GM23338 (cell line): ENCODE results near the gene ADH6. TPM values are rescaled to one million over a fixed set of nuclear protein-coding genes. Genes with fewer than 3 reads are reported as not detected.

Experiments
- ATAC-seq: fragments of 200-7000 bp; cut with Tn5 transposase; 3 replicates; pipeline ENCODE4 v1.9.1; 2020
- DNase-seq: peaks from one replicate; pipeline ENCODE4 v3.0.0-alpha.2; 2015; ENCODE audit warnings: low spot score
- H2AFZ ChIP-seq: fragments of 200-600 bp; sonication (generic); 2 replicates; pipeline ENCODE4 v1.8.0; 2016; ENCODE audit warnings: antibody characterized with exemption, mild to moderate bottlenecking, moderate library complexity
- H3F3A ChIP-seq: fragments of 200-600 bp; sonication (generic); replicated peaks from 2 replicates; pipeline ENCODE4 v1.8.0; 2017; ENCODE audit warnings: antibody characterized with exemption, mixed run types, low read depth
- H3K27ac ChIP-seq: fragments of 200-600 bp; sonication (generic); 2 replicates; pipeline ENCODE4 v1.6.1; 2016; ENCODE audit warnings: low read depth
- H3K27me3 ChIP-seq: fragments of 200-600 bp; sonication (generic); 2 replicates; pipeline ENCODE4 v1.8.0; 2016; ENCODE audit warnings: mild to moderate bottlenecking, mixed run types, moderate library complexity; ENCODE audit not compliant: insufficient read depth
- H3K36me3 ChIP-seq: fragments of 200-600 bp; sonication (generic); 2 replicates; pipeline ENCODE4 v1.8.0; 2016; ENCODE audit warnings: mild to moderate bottlenecking; ENCODE audit not compliant: insufficient read depth
- H3K4me1 ChIP-seq: fragments of 200-600 bp; sonication (generic); 2 replicates; pipeline ENCODE4 v1.8.0; 2016; ENCODE audit warnings: mild to moderate bottlenecking, moderate library complexity; ENCODE audit not compliant: insufficient read depth
- H3K4me2 ChIP-seq: fragments of 200-600 bp; sonication (generic); 2 replicates; pipeline ENCODE4 v1.7.1; 2017; ENCODE audit warnings: mixed run types
- H3K4me3 ChIP-seq: fragments of 200-600 bp; sonication (generic); 2 replicates; pipeline ENCODE4 v1.6.1; 2016; ENCODE audit warnings: mixed run types
- H3K79me2 ChIP-seq: fragments of 200-600 bp; sonication (generic); replicated peaks from 2 replicates; pipeline ENCODE4 v1.8.0; 2017; ENCODE audit warnings: mild to moderate bottlenecking; ENCODE audit not compliant: insufficient read depth
- H3K9me2 ChIP-seq: fragments of 200-600 bp; sonication (generic); 2 replicates; pipeline ENCODE4 v1.8.0; 2017; ENCODE audit not compliant: insufficient read depth
- H4K20me1 ChIP-seq: fragments of 200-600 bp; sonication (generic); replicated peaks from 2 replicates; pipeline ENCODE4 v1.8.0; 2017; ENCODE audit warnings: mild to moderate bottlenecking; ENCODE audit not compliant: insufficient read depth
- H3K27ac Mint-ChIP-seq: 2 replicates; pipeline ENCODE4 v1.8.0; 2020; ENCODE audit warnings: inconsistent platforms, mild to moderate bottlenecking, moderate library complexity, mixed read lengths
- H3K27me3 Mint-ChIP-seq: 3 replicates; pipeline ENCODE4 v1.8.0; 2022; ENCODE audit warnings: low read depth, mild to moderate bottlenecking, moderate library complexity, mixed read lengths, inconsistent platforms; ENCODE audit not compliant: insufficient read depth, poor library complexity
- H3K36me3 Mint-ChIP-seq: 3 replicates; pipeline ENCODE4 v1.8.0; 2021; ENCODE audit warnings: low read depth, mild to moderate bottlenecking, inconsistent platforms, moderate library complexity, mixed read lengths
- H3K4me1 Mint-ChIP-seq: 3 replicates; pipeline ENCODE4 v1.8.0; 2020; ENCODE audit warnings: mild to moderate bottlenecking, inconsistent platforms, mixed read lengths
- H3K4me3 Mint-ChIP-seq: 3 replicates; pipeline ENCODE4 v1.8.0; 2021; ENCODE audit warnings: moderate library complexity, mild to moderate bottlenecking, inconsistent platforms, mixed read lengths
- H3K9me3 Mint-ChIP-seq: 3 replicates; pipeline ENCODE4 v1.8.0; 2020; ENCODE audit warnings: moderate library complexity, mild to moderate bottlenecking, inconsistent platforms, mixed read lengths
- CREB1 ChIP-seq: fragments of 250-450 bp; sonication (Bioruptor Pico); IDR thresholded peaks from 2 replicates; pipeline ENCODE4 v1.5.0; 2020; ENCODE audit warnings: low read depth, mild to moderate bottlenecking, moderate library complexity
- EZH2phosphoT487 ChIP-seq: fragments of 200-600 bp; sonication (generic); IDR thresholded peaks from one replicate; pipeline ENCODE4 v1.8.1; 2018; ENCODE audit warnings: antibody characterized with exemption; ENCODE audit not compliant: unreplicated experiment
- NANOG ChIP-seq: IDR thresholded peaks from 2 replicates; pipeline ENCODE4 v1.6.1; 2016; ENCODE audit warnings: antibody characterized with exemption, borderline replicate concordance
- STAT1 ChIP-seq: IDR thresholded peaks from one replicate; pipeline ENCODE4 v1.6.1; 2016; ENCODE audit warnings: antibody characterized with exemption; ENCODE audit not compliant: unreplicated experiment
- ZNF114 ChIP-seq: fragments of 250-450 bp; sonication (Bioruptor Pico); IDR thresholded peaks from 2 replicates; pipeline ENCODE4 v1.5.0; 2020; ENCODE audit warnings: mild to moderate bottlenecking, moderate library complexity
- ZNF331 ChIP-seq: fragments of 250-450 bp; sonication (Bioruptor Pico); IDR thresholded peaks from 2 replicates; pipeline ENCODE4 v1.5.0; 2020; ENCODE audit warnings: low read depth, mild to moderate bottlenecking, moderate library complexity
- polyA plus RNA-seq: library from polyadenylated mRNA; unstranded; fragments of >200 nt; fragmentation: Nextera tagmentation; extraction: Ambion mirVana; gene quantifications from 2 replicates; pipeline ENCODE4 v1.2.1, GENCODE V29; 2016
- total RNA-seq: library from RNA; depleted of rRNA; stranded (reverse); fragments of >200 nt; shearing (Covaris generic); gene quantifications from 2 replicates; pipeline ENCODE4 v1.2.3, GENCODE V29; 2014
- TF ChIP-seq, protein P1 (sequence below): fragments of 250-450 bp; sonication (Bioruptor Pico); IDR thresholded peaks from 2 replicates; pipeline ENCODE4 v1.5.0; 2020; ENCODE audit warnings: mild to moderate bottlenecking, moderate library complexity
- TF ChIP-seq, protein P2 (sequence below), 2 experiments: fragments of 200-600 bp in 1 of 2; sonication (generic) in 1 of 2; conservative IDR thresholded peaks; 2 replicates each; pipeline versions ENCODE4 v1.5.1 to v1.6.1; 2016 to 2017; ENCODE audit warnings: antibody characterized with exemption in 2 of 2, low read depth in 2 of 2, mild to moderate bottlenecking in 2 of 2, moderate library complexity in 1 of 2
- TF ChIP-seq, protein P3 (sequence below): IDR thresholded peaks from one replicate; pipeline ENCODE4 v1.6.1; 2018; ENCODE audit warnings: antibody characterized with exemption; ENCODE audit not compliant: unreplicated experiment
- TF ChIP-seq, protein P4 (sequence below): IDR thresholded peaks from 2 replicates; pipeline ENCODE4 v1.6.1; 2016; ENCODE audit warnings: antibody characterized with exemption

Gene ADH6
- total and polyA plus RNA-seq, 2 experiments from 2014 or later = 0.58 TPM; not detected in 1

DNA sequence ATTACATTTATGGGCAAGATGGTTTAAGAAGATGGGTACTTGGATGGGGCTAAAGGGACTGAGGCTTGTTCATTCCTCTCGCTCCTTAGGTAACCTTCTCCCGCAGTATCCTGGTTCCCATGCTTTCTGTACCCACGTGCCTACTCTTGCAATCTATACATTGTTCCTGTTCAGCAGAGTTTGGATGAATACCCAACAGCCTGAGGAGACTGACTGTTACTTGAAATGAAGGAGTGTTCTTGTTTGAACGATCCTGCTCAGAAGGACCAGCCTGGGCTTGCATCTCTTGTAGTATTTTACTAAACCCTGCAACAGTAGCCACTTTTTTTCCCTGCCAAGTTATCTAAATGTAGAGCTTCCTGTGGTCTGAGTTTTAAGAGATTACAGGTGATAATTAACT lies 33.7 kb upstream of the ADH6 start:
- Histone ChIP-seq H4K20me1 (no peaks in the 10 kb centered on the region), H3K4me2 (no peak overlapping the region), H3K9me2 (no peaks in the 10 kb centered on the region), H3K4me1 (no peaks in the 10 kb centered on the region), H3F3A (no peaks in the 10 kb centered on the region), H3K79me2 (no peaks in the 10 kb centered on the region), H2AFZ (no peak overlapping the region), H3K36me3 (no peaks in the 10 kb centered on the region), H3K4me3 (no peak overlapping the region), H3K27me3 (no peaks in the 10 kb centered on the region), H3K27ac (no peak overlapping the region)
- H3K27ac Mint-ChIP-seq = no peak overlapping the region
- H3K4me1 Mint-ChIP-seq = no peaks in the 10 kb centered on the region
- peaks cover 3% of the 10 kb centered on the region; the same call in 2 of the 3 replicates for H3K36me3 Mint-ChIP-seq
- DNase-seq (no peak), ATAC-seq (no peak)
- H3K4me3 Mint-ChIP-seq = no peak overlapping the region
- peaks cover 24% of the 10 kb centered on the region for H3K9me3 Mint-ChIP-seq
- peaks cover 3% of the 10 kb centered on the region for H3K27me3 Mint-ChIP-seq
- TF ChIP-seq CREB1 = no peak
- TF ChIP-seq, protein P1, sequence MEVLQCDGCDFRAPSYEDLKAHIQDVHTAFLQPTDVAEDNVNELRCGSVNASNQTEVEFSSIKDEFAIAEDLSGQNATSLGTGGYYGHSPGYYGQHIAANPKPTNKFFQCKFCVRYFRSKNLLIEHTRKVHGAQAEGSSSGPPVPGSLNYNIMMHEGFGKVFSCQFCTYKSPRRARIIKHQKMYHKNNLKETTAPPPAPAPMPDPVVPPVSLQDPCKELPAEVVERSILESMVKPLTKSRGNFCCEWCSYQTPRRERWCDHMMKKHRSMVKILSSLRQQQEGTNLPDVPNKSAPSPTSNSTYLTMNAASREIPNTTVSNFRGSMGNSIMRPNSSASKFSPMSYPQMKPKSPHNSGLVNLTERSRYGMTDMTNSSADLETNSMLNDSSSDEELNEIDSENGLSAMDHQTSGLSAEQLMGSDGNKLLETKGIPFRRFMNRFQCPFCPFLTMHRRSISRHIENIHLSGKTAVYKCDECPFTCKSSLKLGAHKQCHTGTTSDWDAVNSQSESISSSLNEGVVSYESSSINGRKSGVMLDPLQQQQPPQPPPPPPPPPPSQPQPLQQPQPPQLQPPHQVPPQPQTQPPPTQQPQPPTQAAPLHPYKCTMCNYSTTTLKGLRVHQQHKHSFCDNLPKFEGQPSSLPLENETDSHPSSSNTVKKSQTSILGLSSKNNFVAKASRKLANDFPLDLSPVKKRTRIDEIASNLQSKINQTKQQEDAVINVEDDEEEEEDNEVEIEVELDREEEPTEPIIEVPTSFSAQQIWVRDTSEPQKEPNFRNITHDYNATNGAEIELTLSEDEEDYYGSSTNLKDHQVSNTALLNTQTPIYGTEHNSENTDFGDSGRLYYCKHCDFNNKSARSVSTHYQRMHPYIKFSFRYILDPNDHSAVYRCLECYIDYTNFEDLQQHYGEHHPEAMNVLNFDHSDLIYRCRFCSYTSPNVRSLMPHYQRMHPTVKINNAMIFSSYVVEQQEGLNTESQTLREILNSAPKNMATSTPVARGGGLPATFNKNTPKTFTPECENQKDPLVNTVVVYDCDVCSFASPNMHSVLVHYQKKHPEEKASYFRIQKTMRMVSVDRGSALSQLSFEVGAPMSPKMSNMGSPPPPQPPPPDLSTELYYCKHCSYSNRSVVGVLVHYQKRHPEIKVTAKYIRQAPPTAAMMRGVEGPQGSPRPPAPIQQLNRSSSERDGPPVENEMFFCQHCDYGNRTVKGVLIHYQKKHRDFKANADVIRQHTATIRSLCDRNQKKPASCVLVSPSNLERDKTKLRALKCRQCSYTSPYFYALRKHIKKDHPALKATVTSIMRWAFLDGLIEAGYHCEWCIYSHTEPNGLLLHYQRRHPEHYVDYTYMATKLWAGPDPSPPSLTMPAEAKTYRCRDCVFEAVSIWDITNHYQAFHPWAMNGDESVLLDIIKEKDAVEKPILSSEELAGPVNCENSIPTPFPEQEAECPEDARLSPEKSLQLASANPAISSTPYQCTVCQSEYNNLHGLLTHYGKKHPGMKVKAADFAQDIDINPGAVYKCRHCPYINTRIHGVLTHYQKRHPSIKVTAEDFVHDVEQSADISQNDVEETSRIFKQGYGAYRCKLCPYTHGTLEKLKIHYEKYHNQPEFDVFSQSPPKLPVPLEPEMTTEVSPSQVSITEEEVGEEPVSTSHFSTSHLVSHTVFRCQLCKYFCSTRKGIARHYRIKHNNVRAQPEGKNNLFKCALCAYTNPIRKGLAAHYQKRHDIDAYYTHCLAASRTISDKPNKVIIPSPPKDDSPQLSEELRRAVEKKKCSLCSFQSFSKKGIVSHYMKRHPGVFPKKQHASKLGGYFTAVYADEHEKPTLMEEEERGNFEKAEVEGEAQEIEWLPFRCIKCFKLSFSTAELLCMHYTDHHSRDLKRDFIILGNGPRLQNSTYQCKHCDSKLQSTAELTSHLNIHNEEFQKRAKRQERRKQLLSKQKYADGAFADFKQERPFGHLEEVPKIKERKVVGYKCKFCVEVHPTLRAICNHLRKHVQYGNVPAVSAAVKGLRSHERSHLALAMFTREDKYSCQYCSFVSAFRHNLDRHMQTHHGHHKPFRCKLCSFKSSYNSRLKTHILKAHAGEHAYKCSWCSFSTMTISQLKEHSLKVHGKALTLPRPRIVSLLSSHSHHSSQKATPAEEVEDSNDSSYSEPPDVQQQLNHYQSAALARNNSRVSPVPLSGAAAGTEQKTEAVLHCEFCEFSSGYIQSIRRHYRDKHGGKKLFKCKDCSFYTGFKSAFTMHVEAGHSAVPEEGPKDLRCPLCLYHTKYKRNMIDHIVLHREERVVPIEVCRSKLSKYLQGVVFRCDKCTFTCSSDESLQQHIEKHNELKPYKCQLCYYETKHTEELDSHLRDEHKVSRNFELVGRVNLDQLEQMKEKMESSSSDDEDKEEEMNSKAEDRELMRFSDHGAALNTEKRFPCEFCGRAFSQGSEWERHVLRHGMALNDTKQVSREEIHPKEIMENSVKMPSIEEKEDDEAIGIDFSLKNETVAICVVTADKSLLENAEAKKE = no peak
- no peak for TF ChIP-seq ZNF331 (CRISPR knock-in tag)
- TF ChIP-seq, protein P2, sequence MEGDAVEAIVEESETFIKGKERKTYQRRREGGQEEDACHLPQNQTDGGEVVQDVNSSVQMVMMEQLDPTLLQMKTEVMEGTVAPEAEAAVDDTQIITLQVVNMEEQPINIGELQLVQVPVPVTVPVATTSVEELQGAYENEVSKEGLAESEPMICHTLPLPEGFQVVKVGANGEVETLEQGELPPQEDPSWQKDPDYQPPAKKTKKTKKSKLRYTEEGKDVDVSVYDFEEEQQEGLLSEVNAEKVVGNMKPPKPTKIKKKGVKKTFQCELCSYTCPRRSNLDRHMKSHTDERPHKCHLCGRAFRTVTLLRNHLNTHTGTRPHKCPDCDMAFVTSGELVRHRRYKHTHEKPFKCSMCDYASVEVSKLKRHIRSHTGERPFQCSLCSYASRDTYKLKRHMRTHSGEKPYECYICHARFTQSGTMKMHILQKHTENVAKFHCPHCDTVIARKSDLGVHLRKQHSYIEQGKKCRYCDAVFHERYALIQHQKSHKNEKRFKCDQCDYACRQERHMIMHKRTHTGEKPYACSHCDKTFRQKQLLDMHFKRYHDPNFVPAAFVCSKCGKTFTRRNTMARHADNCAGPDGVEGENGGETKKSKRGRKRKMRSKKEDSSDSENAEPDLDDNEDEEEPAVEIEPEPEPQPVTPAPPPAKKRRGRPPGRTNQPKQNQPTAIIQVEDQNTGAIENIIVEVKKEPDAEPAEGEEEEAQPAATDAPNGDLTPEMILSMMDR (conservative IDR thresholded peaks at IDR 0.05; ENCODE audit: low read depth in 2 of 2) = no peak
- TF ChIP-seq, protein P3, sequence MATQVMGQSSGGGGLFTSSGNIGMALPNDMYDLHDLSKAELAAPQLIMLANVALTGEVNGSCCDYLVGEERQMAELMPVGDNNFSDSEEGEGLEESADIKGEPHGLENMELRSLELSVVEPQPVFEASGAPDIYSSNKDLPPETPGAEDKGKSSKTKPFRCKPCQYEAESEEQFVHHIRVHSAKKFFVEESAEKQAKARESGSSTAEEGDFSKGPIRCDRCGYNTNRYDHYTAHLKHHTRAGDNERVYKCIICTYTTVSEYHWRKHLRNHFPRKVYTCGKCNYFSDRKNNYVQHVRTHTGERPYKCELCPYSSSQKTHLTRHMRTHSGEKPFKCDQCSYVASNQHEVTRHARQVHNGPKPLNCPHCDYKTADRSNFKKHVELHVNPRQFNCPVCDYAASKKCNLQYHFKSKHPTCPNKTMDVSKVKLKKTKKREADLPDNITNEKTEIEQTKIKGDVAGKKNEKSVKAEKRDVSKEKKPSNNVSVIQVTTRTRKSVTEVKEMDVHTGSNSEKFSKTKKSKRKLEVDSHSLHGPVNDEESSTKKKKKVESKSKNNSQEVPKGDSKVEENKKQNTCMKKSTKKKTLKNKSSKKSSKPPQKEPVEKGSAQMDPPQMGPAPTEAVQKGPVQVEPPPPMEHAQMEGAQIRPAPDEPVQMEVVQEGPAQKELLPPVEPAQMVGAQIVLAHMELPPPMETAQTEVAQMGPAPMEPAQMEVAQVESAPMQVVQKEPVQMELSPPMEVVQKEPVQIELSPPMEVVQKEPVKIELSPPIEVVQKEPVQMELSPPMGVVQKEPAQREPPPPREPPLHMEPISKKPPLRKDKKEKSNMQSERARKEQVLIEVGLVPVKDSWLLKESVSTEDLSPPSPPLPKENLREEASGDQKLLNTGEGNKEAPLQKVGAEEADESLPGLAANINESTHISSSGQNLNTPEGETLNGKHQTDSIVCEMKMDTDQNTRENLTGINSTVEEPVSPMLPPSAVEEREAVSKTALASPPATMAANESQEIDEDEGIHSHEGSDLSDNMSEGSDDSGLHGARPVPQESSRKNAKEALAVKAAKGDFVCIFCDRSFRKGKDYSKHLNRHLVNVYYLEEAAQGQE = no peak
- no peak for TF ChIP-seq NANOG
- TF ChIP-seq ZNF114 = no peak
- TF ChIP-seq, protein P4, sequence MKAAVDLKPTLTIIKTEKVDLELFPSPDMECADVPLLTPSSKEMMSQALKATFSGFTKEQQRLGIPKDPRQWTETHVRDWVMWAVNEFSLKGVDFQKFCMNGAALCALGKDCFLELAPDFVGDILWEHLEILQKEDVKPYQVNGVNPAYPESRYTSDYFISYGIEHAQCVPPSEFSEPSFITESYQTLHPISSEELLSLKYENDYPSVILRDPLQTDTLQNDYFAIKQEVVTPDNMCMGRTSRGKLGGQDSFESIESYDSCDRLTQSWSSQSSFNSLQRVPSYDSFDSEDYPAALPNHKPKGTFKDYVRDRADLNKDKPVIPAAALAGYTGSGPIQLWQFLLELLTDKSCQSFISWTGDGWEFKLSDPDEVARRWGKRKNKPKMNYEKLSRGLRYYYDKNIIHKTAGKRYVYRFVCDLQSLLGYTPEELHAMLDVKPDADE = no peak
- TF ChIP-seq STAT1 = no peak
- no peak for TF ChIP-seq EZH2phosphoT487
